Peyer's patch (tissue), 4 donors: ENCODE measurements around the gene HSBP1.

ENCODE experiments used
- CTCF ChIP-seq, 6 experiments: fragments of 450-650 bp in 4 of 6; fragments of 200-600 bp in 2 of 6; sonication (generic) in 1 of 6; IDR thresholded peaks; one replicate each; pipeline ENCODE4 v1.5.1; 2017 to 2019; ENCODE audit warnings: antibody characterized with exemption in 6 of 6, mild to moderate bottlenecking in 3 of 6, moderate library complexity in 1 of 6
- POLR2A ChIP-seq, 2 donors: fragments of 450-650 bp; IDR thresholded peaks; one replicate each; pipeline ENCODE4 v1.5.1; 2017; ENCODE audit warnings: antibody characterized with exemption in 2 of 2, mild to moderate bottlenecking in 2 of 2, moderate library complexity in 2 of 2

- TF ChIP-seq POLR2A (IDR thresholded peaks at IDR 0.05), result no peak
- TF ChIP-seq CTCF (IDR thresholded peaks at IDR 0.05), result no peak
These were observed 15.9 kb upstream of the HSBP1 start for GRCh38 chr16:83791916-83792315.
